Fibroblast of pulmonary artery (primary cell): Measurements from ENCODE around the gene DUSP7.

Experiments used
- DNase-seq: peaks from one replicate; pipeline ENCODE4 v3.0.0-alpha.2; 2010; ENCODE audit warnings: low read depth
- H3K4me3 ChIP-seq: replicated peaks from 2 replicates; pipeline ENCODE4 v1.5.1; 2011; ENCODE audit warnings: low read depth, mild to moderate bottlenecking, control low read depth, low read length, moderate library complexity
- CTCF ChIP-seq: IDR thresholded peaks from 2 replicates; pipeline ENCODE4 v1.5.1; 2011; ENCODE audit warnings: mild to moderate bottlenecking, control low read depth, low read length, inconsistent platforms; ENCODE audit errors: missing control alignments

DUSP7 gene

GRCh38 chr3:52079958-52080357, 23.6 kb upstream of the DUSP7 start:
- no peak for DNase-seq
- H3K4me3 ChIP-seq = no peak overlapping the region
- no peak for TF ChIP-seq CTCF

- TF ChIP-seq CTCF = no peak
- no peak overlapping the region for H3K4me3 ChIP-seq
- DNase-seq = no peak
Measured at GRCh38 chr3:52078781-52079560, 22.6 kb upstream of the DUSP7 start.

- no peak overlapping the region for H3K4me3 ChIP-seq
- DNase-seq = no peak
- no peak for TF ChIP-seq CTCF
Measured at GRCh38 chr3:52077925-52078324, 21.6 kb upstream of the DUSP7 start.

- H3K4me3 ChIP-seq = no peak overlapping the region
- no peak for TF ChIP-seq CTCF
- no peak for DNase-seq
Measured at GRCh38 chr3:52076896-52077780, 20.8 kb upstream of the DUSP7 start.

GRCh38 chr3:52073490-52073889, 17.1 kb upstream of the DUSP7 start:
- no peak overlapping the region for H3K4me3 ChIP-seq
- TF ChIP-seq CTCF = no peak
- DNase-seq = no peak

GRCh38 chr3:52072471-52072870, 16.1 kb upstream of the DUSP7 start:
- no peak overlapping the region for H3K4me3 ChIP-seq
- no peak for TF ChIP-seq CTCF

More at GRCh38 chr3:52072471-52072870, 16.1 kb upstream of the DUSP7 start:
- DNase-seq = no peak
